SU-DHL-6 (cell line): ENCODE results near the gene SMIM1.

Experiments used
- H2AFZ ChIP-seq: fragments of 200-600 bp; sonication (generic); 2 replicates; pipeline ENCODE4 v1.6.1; 2014; ENCODE audit warnings: low read depth, mild to moderate bottlenecking, moderate library complexity, mixed read lengths, antibody characterized with exemption, low read length; ENCODE audit not compliant: severe bottlenecking
- H3F3A ChIP-seq: fragments of 200-600 bp; shearing (Covaris generic); 2 replicates; pipeline ENCODE4 v1.6.0; 2016; ENCODE audit warnings: antibody characterized with exemption, mild to moderate bottlenecking; ENCODE audit not compliant: insufficient read depth
- H3K27ac ChIP-seq: fragments of 200-600 bp; sonication (generic); 2 replicates; pipeline ENCODE4 v1.5.1; 2016; ENCODE audit warnings: low read depth, mild to moderate bottlenecking, low read length, moderate library complexity, mixed read lengths
- H3K27me3 ChIP-seq: fragments of 200-600 bp; sonication (generic), shearing (Covaris generic); 2 replicates; pipeline ENCODE4 v1.6.0; 2014; ENCODE audit warnings: mild to moderate bottlenecking, low read length
- H3K36me3 ChIP-seq: fragments of 200-600 bp; sonication (generic); 2 replicates; pipeline ENCODE4 v1.6.1; 2014; ENCODE audit warnings: mild to moderate bottlenecking, low read length, mixed read lengths
- H3K4me2 ChIP-seq: fragments of 300-600, 200-600 bp; shearing (Covaris generic), sonication (generic); 2 replicates; pipeline ENCODE4 v1.6.0; 2014; ENCODE audit warnings: low read length, low read depth, mild to moderate bottlenecking; ENCODE audit not compliant: poor library complexity, severe bottlenecking
- H3K4me3 ChIP-seq: fragments of 200-600 bp; sonication (generic); 2 replicates; pipeline ENCODE4 v1.5.1; 2014; ENCODE audit warnings: antibody characterized with exemption, low read length, mild to moderate bottlenecking, mixed read lengths; ENCODE audit not compliant: insufficient read depth, poor library complexity, severe bottlenecking
- H3K79me2 ChIP-seq: fragments of 200-600 bp; sonication (generic); 2 replicates; pipeline ENCODE4 v1.6.1; 2014; ENCODE audit warnings: mild to moderate bottlenecking, low read length, moderate library complexity; ENCODE audit not compliant: insufficient read depth
- H3K9ac ChIP-seq: fragments of 200-600 bp; sonication (generic); 2 replicates; pipeline ENCODE4 v1.7.0; 2014; ENCODE audit warnings: mild to moderate bottlenecking, low read length
- H3K9me2 ChIP-seq: fragments of 200-600 bp; sonication (generic); replicated peaks from 2 replicates; pipeline ENCODE4 v1.6.1; 2014; ENCODE audit warnings: low read length; ENCODE audit not compliant: insufficient read depth
- H3K9me3 ChIP-seq: fragments of 200-600 bp; sonication (generic); 2 replicates; pipeline ENCODE4 v1.6.1; 2014; ENCODE audit warnings: low read length, mixed read lengths; ENCODE audit not compliant: insufficient read depth
- H4K20me1 ChIP-seq: fragments of 200-600 bp; sonication (generic); 2 replicates; pipeline ENCODE4 v1.6.1; 2014; ENCODE audit warnings: low read depth, mild to moderate bottlenecking, antibody characterized with exemption, low read length, moderate library complexity, mixed read lengths
- EZH2phosphoT487 ChIP-seq: fragments of 200-600 bp; sonication (generic), shearing (Covaris generic); conservative IDR thresholded peaks from 2 replicates; pipeline ENCODE4 v1.6.1; 2018; ENCODE audit warnings: mild to moderate bottlenecking, antibody characterized with exemption, low read length, moderate library complexity, mixed read lengths
- TF ChIP-seq, protein P1 (sequence below): fragments of 200-600 bp; sonication (generic); IDR thresholded peaks from one replicate; pipeline ENCODE4 v1.5.1; 2017; ENCODE audit warnings: antibody characterized with exemption, mild to moderate bottlenecking, low read length, moderate library complexity; ENCODE audit not compliant: insufficient read depth, poor library complexity, severe bottlenecking

The SMIM1 gene

DNA sequence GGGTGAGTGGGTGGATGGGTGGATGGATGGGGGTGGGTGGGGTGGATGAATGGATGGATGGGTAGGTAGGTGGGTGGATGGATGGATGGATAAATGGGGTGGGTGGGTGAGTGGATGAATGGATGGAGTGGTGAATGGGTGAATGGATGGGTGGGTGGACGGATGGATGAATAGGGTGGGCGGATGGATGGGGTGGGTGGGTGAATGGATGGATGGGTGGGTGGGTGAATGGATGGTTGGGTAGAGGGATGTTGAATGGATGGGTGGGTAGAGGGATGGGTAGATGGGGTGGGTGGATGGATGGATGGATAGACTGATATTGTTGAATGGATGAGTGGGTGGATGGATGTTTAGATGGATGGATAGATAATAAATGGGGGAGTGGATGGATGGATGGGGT lies 47.2 kb upstream of the SMIM1 start:
- no peaks in the 10 kb centered on the region for H3K79me2 ChIP-seq
- H3K27me3 ChIP-seq = no peaks in the 10 kb centered on the region

GRCh38 chr1:3727042-3727824 lies 45.3 kb upstream of the SMIM1 start:
- Histone ChIP-seq H3K9me3 (no peaks in the 10 kb centered on the region), H3F3A (no peaks in the 10 kb centered on the region), H4K20me1 (no peaks in the 10 kb centered on the region), H3K9me2 (no peaks in the 10 kb centered on the region), H3K4me2 (no peak overlapping the region), H3K4me3 (no peak overlapping the region), H3K79me2 (no peaks in the 10 kb centered on the region), H3K27me3 (no peaks in the 10 kb centered on the region), H3K36me3 (no peaks in the 10 kb centered on the region), H2AFZ (no peak overlapping the region), H3K27ac (no peak overlapping the region), H3K9ac (no peak overlapping the region)
- no peak for TF ChIP-seq EZH2phosphoT487
- TF ChIP-seq, protein P1, sequence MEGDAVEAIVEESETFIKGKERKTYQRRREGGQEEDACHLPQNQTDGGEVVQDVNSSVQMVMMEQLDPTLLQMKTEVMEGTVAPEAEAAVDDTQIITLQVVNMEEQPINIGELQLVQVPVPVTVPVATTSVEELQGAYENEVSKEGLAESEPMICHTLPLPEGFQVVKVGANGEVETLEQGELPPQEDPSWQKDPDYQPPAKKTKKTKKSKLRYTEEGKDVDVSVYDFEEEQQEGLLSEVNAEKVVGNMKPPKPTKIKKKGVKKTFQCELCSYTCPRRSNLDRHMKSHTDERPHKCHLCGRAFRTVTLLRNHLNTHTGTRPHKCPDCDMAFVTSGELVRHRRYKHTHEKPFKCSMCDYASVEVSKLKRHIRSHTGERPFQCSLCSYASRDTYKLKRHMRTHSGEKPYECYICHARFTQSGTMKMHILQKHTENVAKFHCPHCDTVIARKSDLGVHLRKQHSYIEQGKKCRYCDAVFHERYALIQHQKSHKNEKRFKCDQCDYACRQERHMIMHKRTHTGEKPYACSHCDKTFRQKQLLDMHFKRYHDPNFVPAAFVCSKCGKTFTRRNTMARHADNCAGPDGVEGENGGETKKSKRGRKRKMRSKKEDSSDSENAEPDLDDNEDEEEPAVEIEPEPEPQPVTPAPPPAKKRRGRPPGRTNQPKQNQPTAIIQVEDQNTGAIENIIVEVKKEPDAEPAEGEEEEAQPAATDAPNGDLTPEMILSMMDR = peak; percentile 11

More for the DNA sequence above, 47.2 kb upstream of the SMIM1 start:
- no peak overlapping the region for H3K9ac ChIP-seq
- no peak overlapping the region for H3K4me3 ChIP-seq
- H3F3A ChIP-seq = no peaks in the 10 kb centered on the region
- no peak for TF ChIP-seq EZH2phosphoT487
- TF ChIP-seq, protein P1 = no peak
- no peak overlapping the region for H3K4me2 ChIP-seq
- H3K36me3 ChIP-seq = no peaks in the 10 kb centered on the region
- H3K27ac ChIP-seq = no peak overlapping the region
- H2AFZ ChIP-seq = no peak overlapping the region
- no peaks in the 10 kb centered on the region for H3K9me3 ChIP-seq
- H3K9me2 ChIP-seq = no peaks in the 10 kb centered on the region
- no peaks in the 10 kb centered on the region for H4K20me1 ChIP-seq

GRCh38 chr1:3727825-3728776 lies 44.4 kb upstream of the SMIM1 start:
- H3K4me2 ChIP-seq = no peak overlapping the region
- no peak overlapping the region for H3K9ac ChIP-seq
- no peaks in the 10 kb centered on the region for H3K9me2 ChIP-seq
- H3F3A ChIP-seq = no peaks in the 10 kb centered on the region
- no peaks in the 10 kb centered on the region for H3K9me3 ChIP-seq
- H2AFZ ChIP-seq = no peak overlapping the region
- H3K79me2 ChIP-seq = no peaks in the 10 kb centered on the region
- no peaks in the 10 kb centered on the region for H3K27me3 ChIP-seq
- TF ChIP-seq EZH2phosphoT487 = no peak
- TF ChIP-seq, protein P1 = no peak
- no peak overlapping the region for H3K27ac ChIP-seq
- H3K4me3 ChIP-seq = no peak overlapping the region
- no peaks in the 10 kb centered on the region for H4K20me1 ChIP-seq
- H3K36me3 ChIP-seq = no peaks in the 10 kb centered on the region
